GM18502 (cell line): ENCODE measurements around the gene GASK1A.

Experiments used
- ATAC-seq: cut with Tn5 transposase; IDR thresholded peaks from one replicate; pipeline ENCODE4 v1.9.1; 2021; ENCODE audit warnings: mild to moderate bottlenecking; ENCODE audit not compliant: unreplicated experiment, poor library complexity

GASK1A gene

GRCh38 chr3:43012174-43012573, 33.1 kb downstream of the GASK1A start:
- ATAC-seq, result no peak

- ATAC-seq, result no peak
Observed at GRCh38 chr3:43013256-43013655, 34.1 kb downstream of the GASK1A start.

GRCh38 chr3:43013743-43014155, 34.6 kb downstream of the GASK1A start:
- ATAC-seq, result no peak

- no peak for ATAC-seq
Observed at GRCh38 chr3:43014241-43014640, 35.1 kb downstream of the GASK1A start.

- ATAC-seq, result no peak
Observed at GRCh38 chr3:43014956-43015355, 35.8 kb downstream of the GASK1A start.

GRCh38 chr3:43015572-43015971, 36.5 kb downstream of the GASK1A start:
- no peak for ATAC-seq

- ATAC-seq, result no peak
Observed at GRCh38 chr3:43015991-43016865, 37.1 kb downstream of the GASK1A start.

- ATAC-seq, result no peak
Observed at GRCh38 chr3:43017004-43017403, 37.9 kb downstream of the GASK1A start.

- ATAC-seq, result no peak
Observed at GRCh38 chr3:43017593-43018195, 38.6 kb downstream of the GASK1A start.

- no peak for ATAC-seq
Observed at GRCh38 chr3:43018246-43018645, 39.1 kb downstream of the GASK1A start.

GRCh38 chr3:43019006-43019809, 40.1 kb downstream of the GASK1A start:
- no peak for ATAC-seq

GRCh38 chr3:43019826-43020225, 40.7 kb downstream of the GASK1A start:
- ATAC-seq, result no peak

GRCh38 chr3:43021186-43021585, 42.1 kb downstream of the GASK1A start:
- no peak for ATAC-seq

GRCh38 chr3:43022121-43022520, 43.0 kb downstream of the GASK1A start:
- ATAC-seq, result no peak

- ATAC-seq, result no peak
Observed at GRCh38 chr3:43023066-43023465, 44.0 kb downstream of the GASK1A start.

GRCh38 chr3:43023746-43024145, 44.6 kb downstream of the GASK1A start:
- no peak for ATAC-seq

GRCh38 chr3:43024181-43024885, 45.2 kb downstream of the GASK1A start:
- no peak for ATAC-seq

GRCh38 chr3:43025423-43025822, 46.3 kb downstream of the GASK1A start:
- ATAC-seq, result no peak

- no peak for ATAC-seq
Observed at GRCh38 chr3:43028001-43028400, 48.9 kb downstream of the GASK1A start.

GRCh38 chr3:43028678-43029490, 49.8 kb downstream of the GASK1A start:
- no peak for ATAC-seq
